Glomerular endothelial cell (primary cell): Measurements from ENCODE around the gene PRRX2. TPM values are rescaled to one million over a fixed set of nuclear protein-coding genes. Genes with fewer than 3 reads are reported as not detected.
"Not testable (repeated sequence)": the region's sequence is repeated elsewhere in the genome, so short reads cannot be mapped to it uniquely, and the experiment has no call there.

Experiments used
- DNase-seq: peaks from one replicate; pipeline ENCODE4 v3.0.0-alpha.2; 2011; ENCODE audit warnings: low read depth, low spot score; ENCODE audit errors: extremely low read depth
- total RNA-seq: library from RNA; depleted of rRNA; stranded (reverse); fragments of >200 nt; gene quantifications from 2 replicates; pipeline ENCODE4 v1.2.3, GENCODE V29; 2015

Gene PRRX2
- total RNA-seq, 1 donor from 2014 or later: not detected

DNA sequence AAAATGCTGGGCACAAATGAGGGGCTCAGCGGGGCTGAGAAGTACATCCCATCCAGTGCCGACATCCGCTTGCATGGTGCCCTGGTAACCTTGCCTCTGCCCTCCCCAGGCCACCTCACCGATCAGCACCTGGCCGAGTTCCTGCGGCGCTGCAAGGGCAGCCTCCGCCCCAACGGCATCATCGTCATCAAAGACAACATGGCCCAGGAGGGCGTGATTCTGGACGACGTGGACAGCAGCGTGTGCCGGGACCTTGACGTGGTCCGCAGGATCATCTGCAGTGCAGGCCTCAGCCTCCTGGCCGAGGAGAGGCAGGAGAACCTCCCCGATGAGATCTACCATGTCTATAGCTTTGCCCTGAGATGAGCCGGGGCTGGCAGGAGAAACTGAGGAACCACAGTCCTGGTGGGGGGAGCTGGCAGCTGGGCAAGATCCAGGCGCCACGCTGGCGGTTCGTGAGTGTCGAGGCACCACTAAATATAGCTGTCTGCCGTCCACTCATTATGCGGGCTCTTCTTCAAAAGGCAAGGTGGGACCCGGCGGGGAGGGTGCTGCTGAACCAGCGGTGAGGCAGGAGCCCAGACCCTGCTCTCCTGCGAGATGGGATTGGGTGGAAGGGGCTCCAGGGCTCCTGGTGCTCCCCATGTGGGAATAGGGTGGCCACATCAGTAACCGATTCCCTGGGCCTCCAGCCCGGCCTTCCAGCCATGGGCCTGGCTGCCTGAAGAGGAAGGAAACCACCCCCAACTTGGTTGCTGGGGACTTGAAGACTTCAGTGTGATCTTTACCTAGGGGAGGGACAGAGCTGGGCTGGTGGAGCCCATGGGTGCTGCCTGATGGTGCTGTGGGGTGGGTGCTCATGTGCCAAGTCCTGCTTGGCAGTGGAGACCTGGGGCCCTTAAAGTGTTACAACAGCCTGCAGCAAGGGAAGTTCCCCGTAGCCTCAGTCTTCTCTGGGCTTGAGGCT is 30.1 kb upstream of the PRRX2 start:
- DNase-seq: no peak

DNA sequence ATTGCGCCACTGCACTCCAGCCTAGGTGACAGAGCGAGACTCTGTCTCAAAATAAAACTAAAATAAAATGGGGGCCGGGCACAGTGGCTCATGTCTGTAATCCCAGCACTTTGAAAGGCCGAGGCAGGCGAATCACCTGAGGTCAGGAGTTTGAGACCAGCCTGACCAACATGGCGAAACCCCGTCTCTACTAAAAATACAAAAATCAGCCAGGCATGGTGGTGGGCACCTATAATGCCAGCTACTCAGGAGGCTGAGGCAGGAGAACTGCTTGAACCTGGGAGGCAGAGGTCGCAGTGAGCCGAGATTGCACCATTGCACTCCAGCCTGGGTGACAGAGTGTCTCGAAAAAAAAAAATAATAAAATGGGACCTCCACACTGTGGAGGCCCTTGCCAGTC is 29.1 kb upstream of the PRRX2 start:
- not testable (repeated sequence) for DNase-seq

DNA sequence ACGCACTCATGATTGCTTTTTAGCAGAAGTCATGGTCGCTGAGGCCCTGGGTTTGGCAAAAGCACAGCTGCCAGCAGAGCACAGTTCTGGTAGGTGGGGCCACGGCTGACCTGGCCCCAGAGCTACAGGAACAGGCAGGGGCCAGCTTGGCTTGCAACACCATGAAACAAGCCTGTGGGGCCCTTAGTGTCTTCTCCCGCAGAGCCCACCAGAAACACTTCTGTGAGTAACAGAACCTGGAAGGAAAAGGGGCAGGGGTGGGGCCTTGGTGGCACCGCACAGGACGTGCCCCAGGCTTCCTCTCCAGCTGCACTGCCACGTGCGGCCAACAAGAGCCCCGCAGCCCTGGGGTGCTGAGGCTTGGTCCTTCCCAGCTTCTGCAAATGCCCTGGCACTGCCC is 28.3 kb upstream of the PRRX2 start:
- no peak for DNase-seq

DNA sequence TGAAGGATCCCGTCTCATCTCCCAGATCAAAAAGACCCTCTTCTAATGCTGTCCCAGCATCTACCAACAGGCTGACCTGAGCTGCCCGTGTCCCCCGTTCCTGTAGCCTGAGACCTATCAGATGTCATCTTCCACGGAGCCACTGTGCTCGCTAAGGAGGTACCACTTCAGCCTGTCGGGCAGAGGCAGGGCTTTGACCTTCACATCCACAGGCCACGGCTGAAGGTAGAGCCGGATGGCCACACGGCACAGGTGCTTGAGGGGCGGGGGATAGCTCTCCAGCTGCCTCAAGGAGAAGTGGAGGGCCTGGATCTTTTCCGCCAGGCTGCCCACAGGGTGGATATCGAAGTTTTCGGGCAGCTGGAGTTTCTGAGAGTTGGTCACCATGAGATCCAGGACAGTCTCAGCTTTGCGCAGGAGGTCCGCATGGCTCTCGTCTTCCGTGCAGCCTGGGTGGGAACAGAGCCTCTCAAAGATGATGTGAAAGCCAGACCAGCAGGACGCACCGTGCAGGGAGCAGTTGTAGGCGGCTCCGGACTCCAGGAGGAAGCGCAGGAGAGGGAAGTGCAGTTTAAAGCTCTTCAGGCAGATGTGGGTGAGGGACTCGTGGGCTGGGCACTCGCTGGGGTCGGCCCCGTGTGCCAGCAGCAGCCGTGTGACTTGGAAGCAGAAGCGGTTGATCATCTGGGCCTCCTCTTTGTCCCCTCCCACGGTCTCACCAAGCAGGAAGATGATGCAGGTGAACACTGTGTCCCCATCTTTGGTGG is 27.6 kb upstream of the PRRX2 start:
- DNase-seq: no peak

DNA sequence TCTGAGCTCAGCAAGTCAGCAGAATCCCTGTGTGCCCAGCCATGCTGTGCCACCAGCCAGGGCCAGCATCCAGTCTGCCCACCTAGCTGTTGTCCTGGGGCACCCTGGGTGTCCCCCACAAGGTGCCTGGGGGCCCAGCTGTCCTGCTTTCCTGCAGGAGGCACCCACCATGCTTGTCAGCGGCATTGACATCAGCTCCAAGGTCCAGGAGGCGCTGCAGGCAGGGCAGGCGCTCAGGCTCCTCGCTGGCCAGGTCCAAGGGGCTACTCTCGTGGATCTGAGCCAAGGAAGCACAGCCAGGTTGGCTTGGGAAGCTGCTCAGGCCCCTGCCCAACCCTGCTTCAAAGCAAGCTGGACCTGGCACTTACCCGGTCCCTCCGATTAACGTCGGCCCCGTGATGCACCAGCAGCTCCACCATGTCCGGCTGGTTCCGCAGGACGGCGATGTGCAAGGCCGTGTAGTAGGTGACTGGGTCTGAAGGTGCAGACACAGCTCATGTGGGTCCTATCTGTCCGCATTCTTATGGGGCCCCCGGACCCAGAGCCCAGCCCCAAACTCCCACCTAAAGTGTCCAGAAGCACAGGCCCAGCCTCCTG is 26.3 kb upstream of the PRRX2 start:
- no peak for DNase-seq

DNA sequence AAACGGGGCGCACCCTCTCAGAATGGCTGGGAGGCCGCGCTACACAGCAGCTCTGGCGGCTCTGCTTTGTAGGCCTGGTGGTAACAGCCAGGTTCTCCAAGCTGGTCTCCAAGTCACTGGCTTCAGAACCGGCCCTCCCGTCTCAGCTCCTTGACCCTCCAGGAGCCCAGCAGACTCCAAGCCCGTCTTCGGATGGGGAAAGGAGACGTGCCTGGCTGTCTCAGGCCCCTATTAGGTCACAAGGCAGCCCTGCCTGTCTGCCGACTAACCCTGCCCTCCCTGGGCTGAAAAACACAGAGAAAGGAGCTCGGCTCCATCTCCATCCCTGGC is 25.7 kb upstream of the PRRX2 start:
- no peak for DNase-seq

DNA sequence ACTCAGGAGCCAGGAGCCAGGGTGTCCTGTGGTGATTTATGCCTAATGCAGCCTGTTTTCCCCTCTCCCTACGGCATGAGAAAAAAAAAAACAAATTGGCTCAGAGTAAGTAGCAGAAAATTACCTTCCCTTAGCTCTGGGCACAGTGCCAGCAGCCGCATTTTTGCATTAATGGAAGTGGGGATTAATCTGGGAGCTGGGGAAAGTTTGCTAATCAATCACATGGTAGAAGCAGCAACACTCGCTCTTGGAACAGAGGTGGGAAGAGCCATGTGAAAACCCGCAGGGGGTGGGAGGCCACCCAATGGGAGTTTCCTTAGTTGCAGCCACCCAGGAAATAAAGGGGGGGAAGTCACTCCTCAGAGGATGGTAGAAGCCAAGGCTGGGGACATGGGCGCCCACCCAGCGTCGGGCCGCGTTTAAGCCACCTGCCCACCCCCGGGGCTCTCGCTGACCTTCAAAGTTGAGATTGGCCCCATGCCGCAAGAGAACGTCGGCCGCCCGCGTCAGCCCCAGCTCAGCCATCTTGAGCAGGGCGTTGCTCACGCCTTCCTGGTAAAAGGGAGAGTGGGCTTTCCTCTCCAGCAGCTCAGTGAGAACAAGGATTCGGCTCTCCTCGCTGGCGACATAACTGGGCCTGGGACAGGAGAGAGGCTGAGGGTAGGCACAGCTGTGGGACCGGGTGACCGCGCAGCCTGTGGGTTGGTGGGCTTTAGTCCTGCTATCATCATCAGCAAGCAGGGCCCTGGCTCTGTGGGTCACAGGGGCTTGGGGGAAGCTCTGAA is 25.2 kb upstream of the PRRX2 start:
- DNase-seq: no peak

DNA sequence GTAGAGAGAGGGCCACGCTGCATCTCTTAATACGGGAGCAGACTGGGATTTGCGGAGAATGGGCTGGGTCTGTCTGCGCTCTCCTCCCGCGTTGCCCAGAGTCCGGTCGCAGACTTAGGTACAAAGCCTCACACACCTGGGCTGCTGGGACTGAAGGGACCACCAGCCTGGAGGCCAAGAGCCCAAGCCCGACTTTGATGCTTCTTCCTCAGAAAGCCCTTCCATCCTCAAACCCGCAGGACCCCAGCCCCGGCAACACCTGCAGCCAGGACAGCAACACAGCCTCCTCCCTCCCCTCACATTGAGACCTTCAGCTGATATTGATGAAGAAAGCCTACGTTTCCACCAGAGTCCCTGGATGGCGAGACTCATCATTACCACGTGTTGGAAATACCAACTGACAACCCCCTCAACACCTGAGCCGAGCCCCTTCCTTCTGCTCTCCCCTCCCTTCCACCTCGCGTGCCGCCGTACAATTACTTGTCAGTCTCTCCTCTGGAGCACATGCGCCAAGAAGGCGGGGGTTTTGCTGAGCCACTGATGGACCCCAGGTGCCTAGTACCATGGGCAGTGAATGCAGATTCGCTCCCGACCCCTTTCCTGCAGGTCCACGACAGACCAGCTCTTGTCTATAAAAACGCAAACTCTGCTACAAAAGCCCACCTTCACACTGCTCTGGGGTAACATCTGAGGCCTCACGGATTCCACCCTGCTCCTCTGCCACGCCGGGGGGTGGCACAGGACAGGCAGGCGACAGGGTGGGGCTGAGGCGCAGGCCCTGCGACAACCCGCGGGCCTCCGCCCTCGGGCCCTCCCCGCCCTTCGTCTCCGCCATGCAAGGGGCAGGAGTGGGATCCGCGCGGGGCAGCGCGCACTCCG is 24.3 kb upstream of the PRRX2 start:
- no peak for DNase-seq

DNA sequence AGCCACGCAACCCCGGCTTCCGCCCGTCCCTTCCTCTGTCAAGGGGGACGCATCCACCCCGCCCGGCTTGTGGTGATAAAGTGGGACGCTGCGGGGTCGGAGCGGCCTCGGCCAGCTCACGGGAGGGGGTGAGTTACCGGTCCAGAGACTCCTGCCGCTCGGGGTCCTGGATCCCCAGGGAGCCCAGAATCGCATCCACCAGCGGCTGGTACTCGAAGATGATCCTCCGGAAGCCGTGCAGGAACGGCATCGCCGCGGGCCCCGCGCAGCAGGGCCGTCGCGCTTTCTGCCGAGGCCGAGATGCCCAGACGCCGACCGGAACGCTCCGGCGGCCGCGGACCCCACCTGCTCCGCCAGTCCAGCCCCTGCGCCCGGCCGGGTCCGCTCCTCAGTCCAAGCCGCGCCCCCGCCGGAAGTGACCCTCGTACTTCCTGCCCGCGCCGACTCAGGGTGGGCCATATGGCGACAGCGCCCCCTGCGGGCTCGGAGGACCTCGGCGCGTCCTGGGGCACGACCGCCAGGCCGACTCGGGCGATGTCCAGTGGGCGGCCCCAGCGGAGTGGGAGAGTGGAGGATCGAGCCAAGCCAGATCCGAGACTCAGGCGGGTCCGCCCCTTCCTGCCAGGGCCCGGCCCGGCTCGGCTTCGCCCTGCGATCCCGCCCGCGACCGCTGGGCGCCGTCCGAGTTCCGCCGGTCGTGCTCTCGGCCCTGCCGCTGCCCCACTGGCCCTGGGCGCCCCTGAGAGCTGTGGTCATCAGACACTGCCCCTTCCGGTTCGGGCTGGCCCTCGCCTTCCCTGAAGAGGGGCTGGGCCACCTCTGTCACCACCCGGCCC is 23.5 kb upstream of the PRRX2 start, which contains the start of gene ASB6:
ASB6 (minus strand) TSS at position 402 of the 836 bp plus-strand sequence; CDS start at position 250, 152 bp downstream.
- peak; percentile 64 for DNase-seq

DNA sequence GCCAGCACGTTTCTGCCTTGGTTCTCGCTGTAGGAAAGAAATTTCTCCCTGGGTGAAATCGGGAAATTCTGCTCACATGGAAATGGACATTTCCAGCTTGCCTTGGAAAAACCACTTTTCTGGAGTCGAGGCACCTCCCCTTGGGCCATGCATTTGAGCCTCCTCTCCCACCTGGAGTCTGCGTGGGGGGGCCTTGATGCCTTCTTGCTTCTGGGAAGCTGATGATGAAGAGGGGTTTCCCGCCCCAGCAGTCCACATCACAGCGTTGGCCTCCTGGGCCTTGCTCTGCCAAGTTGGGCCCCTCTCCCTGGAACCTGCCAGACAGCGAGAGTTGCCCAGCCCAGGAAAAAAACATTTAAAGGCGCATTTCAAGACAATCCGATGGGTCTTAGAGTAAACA is 21.7 kb upstream of the PRRX2 start:
- no peak for DNase-seq

DNA sequence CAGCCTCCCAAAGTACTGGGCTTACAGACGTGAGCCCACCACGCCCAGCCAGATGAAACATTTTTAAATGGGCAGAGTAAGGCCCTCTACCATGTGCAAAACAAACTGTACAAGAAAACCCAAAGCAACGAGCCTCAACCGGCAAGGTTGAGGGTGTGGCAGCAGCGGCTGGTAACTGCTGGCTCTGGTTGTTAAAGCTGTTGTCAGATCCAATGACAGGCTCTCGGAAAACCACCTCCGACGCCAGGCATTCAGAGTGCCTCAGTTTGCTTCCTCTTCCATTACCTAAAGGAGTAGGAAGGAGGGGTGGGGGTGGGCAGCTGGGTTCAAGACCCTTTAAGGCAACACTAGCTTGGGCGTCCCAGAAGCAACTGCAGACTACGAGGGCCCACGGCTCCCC is 21.1 kb upstream of the PRRX2 start:
- no peak for DNase-seq

DNA sequence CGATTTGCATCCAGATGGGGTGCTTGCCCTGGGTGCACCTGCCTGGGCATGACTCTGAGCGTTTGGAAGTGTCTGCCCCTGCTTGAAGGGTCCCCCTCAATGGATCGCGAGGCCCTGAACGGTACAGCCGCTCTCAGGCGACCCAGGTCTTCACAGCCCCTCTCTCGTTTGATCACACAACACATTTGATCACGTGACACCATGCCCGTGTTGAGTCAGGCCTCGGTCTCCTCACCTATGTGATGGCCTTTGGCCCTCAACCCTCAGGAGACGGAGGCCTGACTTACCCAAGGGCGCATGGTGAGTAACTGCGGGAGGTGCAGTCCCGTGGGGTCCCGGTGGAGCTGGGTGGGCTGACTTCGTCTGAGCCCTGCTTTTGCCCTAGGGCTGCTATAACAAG is 20.5 kb upstream of the PRRX2 start:
- no peak for DNase-seq

DNA sequence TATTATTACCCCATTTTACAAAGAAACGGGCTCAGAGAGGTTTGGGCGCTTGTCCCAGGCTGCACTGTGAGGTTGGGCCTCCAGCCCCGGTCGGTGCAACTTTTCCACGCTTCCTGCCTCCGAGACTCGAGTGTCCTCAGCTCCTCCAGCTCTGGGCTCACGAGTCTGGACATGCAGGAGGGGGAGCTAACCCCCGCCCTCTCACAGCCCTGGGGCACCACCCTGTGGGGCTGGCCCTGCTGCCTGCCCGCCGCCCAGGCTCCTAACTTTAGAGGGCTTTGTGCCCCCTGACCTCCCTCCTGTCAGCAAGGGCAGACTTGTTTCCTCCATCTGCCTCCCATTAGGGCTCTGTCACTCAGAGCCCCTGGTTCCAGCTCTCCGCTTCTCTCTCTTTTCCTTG is 19.2 kb upstream of the PRRX2 start:
- no peak for DNase-seq

DNA sequence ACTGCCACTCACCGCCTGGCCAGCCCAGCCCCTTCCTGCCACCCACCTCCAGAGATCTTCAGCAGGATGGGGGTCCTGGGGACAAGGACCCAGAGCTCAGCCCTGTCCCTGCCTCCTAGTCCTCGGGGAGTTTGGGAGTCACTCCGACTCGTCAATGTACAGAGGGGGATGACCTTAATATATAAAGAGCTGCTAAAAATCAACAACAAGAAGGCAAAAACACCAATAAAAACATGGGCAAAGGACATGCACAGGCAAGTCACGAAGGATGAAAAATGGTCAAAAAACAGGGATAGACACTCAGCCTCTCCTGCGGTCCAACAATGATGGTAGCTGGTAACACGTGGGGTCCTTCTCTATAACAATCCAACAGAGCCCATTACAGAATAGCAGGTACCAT is 18.8 kb upstream of the PRRX2 start:
- DNase-seq: no peak

DNA sequence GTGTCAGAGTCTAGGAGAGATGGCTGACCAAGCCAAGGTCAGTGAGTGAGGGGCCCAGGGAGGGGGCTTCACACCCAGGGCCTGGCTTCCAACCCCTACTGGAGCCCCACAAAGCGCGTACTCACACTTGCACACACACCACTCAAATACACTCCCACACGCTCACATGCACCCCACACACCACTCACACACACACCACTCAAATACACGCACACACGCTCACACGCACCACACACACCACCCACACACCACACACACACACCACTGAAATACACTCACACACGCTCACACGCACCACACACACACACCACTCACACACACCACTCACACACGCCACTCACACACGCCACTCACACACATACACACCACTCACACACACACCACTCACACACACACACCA is 17.8 kb upstream of the PRRX2 start:
- DNase-seq: no peak

DNA sequence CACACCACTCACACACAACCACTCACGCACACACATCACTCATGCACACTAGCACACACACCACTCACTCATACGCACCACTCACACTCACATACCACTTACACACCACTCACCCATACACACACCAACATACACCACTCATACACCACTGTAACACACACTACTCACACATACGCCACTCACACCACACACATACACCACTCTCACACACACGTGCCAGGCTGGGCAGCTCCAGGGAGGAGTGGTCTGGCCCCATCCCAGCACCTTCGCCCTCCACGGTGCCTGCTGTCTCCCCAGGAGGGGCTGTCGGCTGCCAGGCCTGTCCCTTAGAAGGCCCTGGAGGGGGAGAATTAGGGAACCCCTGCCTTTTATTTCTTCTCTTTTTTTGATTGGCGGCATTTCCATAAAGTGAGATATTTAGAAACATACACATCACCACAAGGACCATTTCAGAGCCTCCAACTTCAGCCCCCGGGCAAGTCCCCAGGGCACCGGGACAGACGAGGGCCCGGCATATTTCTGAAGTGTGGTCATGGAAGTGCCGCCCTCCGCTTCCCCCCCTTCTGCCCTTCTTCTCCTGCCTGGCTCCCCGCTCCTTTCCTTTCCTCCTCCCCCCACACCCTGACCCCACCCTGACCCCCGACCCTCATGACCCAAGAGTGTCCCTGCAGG is 17.2 kb upstream of the PRRX2 start:
- DNase-seq: no peak

DNA sequence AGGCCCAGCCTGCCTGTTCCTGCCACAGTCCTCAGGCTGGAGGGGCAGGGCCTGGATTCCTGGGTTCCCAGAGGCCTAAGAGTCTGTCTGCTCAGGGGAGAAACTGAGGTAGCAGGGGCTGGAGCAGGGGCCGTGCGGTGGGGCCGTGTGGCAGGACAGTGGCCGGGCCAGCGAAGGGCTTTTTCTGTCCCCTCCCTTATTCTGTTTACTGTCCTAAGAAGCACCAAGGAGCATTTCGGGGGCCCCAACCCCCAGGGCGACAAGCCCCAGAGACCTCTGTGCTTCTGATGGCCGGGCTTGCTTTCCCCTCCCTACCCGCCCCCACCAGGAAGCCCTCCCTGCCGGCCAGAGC is 16.7 kb upstream of the PRRX2 start:
- DNase-seq: no peak
